SH-SY5Y (cell line): ENCODE measurements around the gene CLCN5.

Experiments used
- GATA2 ChIP-seq: IDR thresholded peaks from 2 replicates; pipeline ENCODE4 v1.6.1; 2011; ENCODE audit warnings: mild to moderate bottlenecking, low read depth, low read length
- GATA3 ChIP-seq: IDR thresholded peaks from 2 replicates; pipeline ENCODE4 v1.6.1; 2011; ENCODE audit warnings: low read depth, mild to moderate bottlenecking, low read length, moderate library complexity

CLCN5 gene

DNA sequence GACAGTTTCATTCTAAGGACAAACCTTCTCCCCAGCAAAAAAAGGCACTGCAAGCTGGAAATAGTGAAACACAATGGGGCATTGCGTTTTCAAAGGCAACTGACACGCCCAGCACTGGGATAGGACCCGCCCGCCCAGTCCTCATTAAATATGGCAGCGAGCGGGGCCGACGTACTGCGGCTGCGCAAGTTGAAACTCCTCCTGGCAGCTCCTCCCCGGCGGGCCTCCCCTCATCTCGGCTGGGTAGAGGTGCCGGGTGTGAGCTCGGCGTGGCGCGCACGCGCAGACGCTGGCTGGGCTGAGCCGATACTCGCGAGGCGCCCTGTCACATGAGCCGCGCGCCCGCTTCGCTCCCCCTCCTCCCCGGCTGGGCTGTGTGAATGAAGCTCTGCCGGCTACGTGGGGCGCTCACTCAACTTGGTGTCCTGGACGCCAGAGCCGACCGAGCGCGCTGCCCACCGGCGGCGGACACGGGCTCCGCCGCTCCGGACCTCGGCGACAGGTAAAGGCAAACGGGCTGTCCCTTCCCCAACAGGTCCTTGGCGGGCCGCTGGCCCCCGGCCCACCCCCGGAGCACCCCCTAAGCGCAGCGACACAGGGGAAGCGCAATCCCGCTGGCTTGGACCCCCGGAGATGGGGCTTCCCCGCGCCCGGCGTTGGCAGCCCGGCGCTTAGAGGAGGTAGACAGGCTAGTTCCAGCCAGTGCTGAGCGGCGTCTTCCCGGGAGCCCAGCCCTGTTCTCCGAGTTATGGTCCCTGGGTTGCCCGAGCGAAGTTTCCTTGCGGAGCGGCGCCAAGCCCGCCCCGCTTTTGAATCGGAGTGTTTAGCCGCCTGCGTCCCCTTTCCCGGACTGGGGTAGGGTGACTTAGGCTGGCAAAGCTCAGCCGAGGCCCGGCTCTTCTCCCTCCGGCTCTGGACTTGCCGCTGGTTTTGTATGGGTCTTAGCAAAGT lies at the start of gene CLCN5:
TSS of gene CLCN5 (plus strand) at position 306 of the 951 bp plus-strand sequence. CDS start 2,703 bp downstream, outside the sequence.
- TF ChIP-seq GATA2 (no peak), GATA3 (no peak)

DNA sequence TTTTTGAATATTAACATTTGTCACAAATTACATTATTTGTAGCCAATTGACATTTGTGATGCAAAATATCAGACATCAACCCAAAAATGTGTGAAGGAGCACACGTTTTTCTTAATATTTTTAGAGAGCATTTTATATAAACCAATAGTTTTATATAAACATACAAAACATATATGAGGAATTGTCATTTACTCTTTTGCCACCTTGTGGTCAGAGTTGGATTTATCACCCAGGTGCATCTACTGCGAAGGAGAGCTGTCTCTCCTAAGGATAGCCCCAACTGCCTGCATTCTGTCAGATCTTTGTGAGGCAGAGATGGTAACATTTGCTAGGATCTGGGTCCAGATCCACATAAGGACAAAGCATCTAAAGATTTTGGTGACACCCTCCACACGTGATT lies 45.6 kb upstream of the CLCN5 start:
- TF ChIP-seq GATA3 (no peak), GATA2 (no peak)

- no peak for TF ChIP-seq GATA3
- TF ChIP-seq GATA2 = no peak
These were observed 44.8 kb upstream of the CLCN5 start for GRCh38 chrX:49877397-49878101.

GRCh38 chrX:49878128-49878833 lies 44.1 kb upstream of the CLCN5 start:
- TF ChIP-seq GATA3 (no peak), GATA2 (no peak)

GRCh38 chrX:49878834-49879655 lies 43.4 kb upstream of the CLCN5 start, which contains the start of gene USP27X:
Gene USP27X, plus strand, starts transcription at chrX:49879484. Its CDS starts 824 bp downstream, at chrX:49880308.
- TF ChIP-seq GATA3 (no peak), GATA2 (no peak)

GRCh38 chrX:49879656-49880277 lies 42.6 kb upstream of the CLCN5 start:
- no peak for TF ChIP-seq GATA2
- TF ChIP-seq GATA3 = no peak

- no peak for TF ChIP-seq GATA2
- TF ChIP-seq GATA3 = no peak
These were observed 41.7 kb upstream of the CLCN5 start for GRCh38 chrX:49880668-49881067.

DNA sequence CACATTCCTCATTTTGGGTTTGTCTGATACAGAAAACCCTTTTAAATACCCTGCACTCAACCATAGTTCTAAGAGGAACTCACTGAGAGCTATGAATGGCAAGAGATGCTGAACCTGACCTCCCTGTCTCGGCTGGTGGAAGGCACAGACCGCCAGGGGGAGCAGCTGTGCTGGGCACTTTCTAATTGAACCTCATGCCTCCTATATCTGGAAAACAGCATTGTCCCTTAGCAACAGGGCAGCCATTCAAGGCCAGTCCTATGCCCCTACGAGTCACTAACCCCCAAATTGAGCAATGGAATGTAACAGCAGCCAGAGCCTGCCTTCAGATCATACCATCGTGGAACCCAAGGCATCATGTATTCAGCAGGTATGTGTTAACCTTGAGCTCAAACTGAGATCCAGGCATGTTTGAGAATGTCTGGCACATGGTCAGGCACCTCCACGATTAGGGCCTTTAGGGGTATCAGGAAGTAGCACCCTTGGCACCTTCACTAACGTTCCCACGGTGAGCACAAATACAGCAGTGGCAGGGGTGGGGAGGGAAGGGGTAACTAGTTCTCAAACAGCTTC lies 38.0 kb upstream of the CLCN5 start:
- no peak for TF ChIP-seq GATA3
- no peak for TF ChIP-seq GATA2

- TF ChIP-seq GATA3 = no peak
- TF ChIP-seq GATA2 = no peak
These were observed 29.9 kb upstream of the CLCN5 start for GRCh38 chrX:49892542-49892941.

GRCh38 chrX:49896951-49897350 lies 25.4 kb upstream of the CLCN5 start:
- TF ChIP-seq GATA3 (no peak), GATA2 (no peak)

DNA sequence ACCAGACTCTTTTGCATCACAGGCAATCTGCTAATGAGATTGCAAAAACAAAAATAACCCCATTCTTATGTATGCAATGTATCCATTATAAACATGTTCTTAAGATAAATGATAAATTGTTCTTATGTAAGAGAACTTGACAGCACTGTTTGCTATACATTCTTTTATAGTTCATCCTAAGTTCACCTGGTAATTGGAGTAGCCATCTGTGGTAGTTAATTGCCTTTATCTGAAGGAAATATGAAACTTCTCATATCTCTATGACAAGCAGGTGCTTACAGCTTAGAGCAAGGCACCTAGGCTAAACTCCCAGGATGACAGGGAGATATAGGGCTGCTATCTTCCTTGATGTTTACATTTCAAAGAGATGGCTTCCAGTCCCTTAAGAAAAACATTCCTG lies 21.3 kb upstream of the CLCN5 start:
- TF ChIP-seq GATA3 (no peak), GATA2 (no peak)

- TF ChIP-seq GATA3 = no peak
- no peak for TF ChIP-seq GATA2
These were observed 12.1 kb upstream of the CLCN5 start for GRCh38 chrX:49910344-49910743.
